ENCODE data around the gene SPATA46.
"Not testable (repeated sequence)": the region's sequence is repeated elsewhere in the genome, so short reads cannot be mapped to it uniquely, and the experiment has no call there.

SPATA46 gene

DNA sequence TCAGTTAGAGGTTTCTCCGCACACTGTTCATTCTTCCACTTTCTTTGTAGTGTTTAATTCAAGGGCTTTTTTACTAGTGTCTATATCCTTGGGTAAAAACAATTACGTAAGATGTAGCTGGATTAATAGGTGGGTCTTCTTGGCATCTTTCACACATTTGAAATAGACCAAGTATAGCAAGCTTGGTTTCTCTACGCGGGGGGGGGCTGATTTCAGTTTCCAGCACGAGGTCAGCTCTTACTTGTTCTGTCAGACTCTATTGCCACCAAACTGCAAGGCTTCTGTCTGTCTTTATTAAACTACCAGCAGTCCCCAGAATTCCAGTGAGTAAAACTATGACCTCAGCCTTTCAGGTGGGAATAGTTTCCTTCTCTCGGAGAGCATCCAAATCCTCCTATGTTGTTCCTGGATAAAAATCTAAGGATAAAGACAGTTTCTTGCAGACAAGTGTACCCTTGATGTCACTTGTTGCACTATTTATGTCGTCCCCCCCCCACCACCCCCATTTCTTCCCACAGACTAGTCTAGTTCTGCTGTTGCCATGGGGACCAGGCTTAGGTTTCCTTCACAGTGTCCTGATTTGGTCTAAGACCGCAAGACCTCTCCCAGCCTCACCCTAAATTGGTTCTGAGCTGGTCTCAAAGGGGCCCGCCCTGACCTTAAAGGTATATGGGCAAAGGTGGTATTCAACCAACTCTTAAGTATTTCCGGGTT lies 17.0 kb downstream of the SPATA46 start:
- DNase-seq (ENCODE audit: low spot score), result no peak
- TF ChIP-seq, protein P1, sequence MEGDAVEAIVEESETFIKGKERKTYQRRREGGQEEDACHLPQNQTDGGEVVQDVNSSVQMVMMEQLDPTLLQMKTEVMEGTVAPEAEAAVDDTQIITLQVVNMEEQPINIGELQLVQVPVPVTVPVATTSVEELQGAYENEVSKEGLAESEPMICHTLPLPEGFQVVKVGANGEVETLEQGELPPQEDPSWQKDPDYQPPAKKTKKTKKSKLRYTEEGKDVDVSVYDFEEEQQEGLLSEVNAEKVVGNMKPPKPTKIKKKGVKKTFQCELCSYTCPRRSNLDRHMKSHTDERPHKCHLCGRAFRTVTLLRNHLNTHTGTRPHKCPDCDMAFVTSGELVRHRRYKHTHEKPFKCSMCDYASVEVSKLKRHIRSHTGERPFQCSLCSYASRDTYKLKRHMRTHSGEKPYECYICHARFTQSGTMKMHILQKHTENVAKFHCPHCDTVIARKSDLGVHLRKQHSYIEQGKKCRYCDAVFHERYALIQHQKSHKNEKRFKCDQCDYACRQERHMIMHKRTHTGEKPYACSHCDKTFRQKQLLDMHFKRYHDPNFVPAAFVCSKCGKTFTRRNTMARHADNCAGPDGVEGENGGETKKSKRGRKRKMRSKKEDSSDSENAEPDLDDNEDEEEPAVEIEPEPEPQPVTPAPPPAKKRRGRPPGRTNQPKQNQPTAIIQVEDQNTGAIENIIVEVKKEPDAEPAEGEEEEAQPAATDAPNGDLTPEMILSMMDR (IDR thresholded peaks at IDR 0.05; ENCODE audit: borderline replicate concordance, control extremely low read depth, extremely low read depth, insufficient read depth, missing control alignments), result no peak
- in situ Hi-C loops (cut with MboI; ENCODE audit: low sequenced_read_pairs, unreplicated experiment), result no loop called here

DNA sequence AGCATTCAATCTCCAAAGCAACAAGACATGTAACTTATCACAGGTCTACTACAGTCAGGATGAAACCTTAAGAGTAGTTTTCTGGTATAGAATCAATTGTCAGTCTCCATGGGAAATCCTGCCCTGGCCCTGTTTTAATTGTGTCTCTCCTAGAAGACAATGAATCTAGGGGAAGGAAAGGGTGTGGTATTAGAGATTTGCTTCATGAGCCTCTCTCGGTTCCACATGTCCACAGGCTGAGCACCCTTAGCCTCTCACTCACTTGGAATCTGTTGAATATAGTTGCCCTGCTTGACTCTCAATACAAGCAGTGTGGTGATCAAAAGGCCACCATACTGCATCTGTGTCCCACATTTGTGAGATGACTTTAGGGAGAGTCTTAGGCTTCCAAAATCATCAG lies 17.7 kb downstream of the SPATA46 start:
- no peak for DNase-seq (ENCODE audit: low spot score)
- in situ Hi-C loops (cut with MboI; ENCODE audit: low sequenced_read_pairs, unreplicated experiment), result no loop called here
- TF ChIP-seq, protein P1 (IDR thresholded peaks at IDR 0.05; ENCODE audit: borderline replicate concordance, control extremely low read depth, extremely low read depth, insufficient read depth, missing control alignments), result no peak

DNA sequence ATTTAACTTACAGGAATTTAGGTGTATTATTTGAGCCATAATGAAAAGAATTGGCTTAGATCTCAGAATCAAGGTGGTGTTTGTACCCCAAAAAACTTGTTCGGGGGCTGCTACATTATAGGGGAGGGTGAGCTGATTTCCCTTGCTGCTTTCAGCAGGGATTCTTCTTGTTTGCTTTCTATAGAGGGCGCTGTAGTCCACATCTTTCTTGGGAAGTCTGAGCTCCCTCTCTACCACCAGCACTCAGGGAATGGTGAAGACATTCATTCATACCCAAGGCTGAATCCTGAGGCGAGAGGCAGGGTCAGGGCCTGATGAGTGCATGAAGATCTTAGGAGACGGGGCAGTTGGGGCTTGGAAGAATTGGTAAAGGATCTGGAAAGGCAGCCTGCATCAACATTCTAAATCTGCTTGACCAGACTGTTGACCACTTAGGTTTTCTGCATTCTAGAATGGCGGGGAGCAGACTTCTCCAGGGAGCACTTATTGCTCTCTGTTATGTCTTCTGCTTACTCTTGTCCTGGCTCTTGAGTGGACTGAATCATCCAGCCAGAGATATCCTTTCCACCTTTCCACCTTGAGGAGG lies 18.9 kb downstream of the SPATA46 start:
- peak; percentile 56 for DNase-seq (ENCODE audit: low spot score)
- TF ChIP-seq, protein P1 (IDR thresholded peaks at IDR 0.05; ENCODE audit: borderline replicate concordance, control extremely low read depth, extremely low read depth, insufficient read depth, missing control alignments), result peak; percentile 58
- in situ Hi-C loops (cut with MboI; ENCODE audit: low sequenced_read_pairs, unreplicated experiment), result no loop called here

DNA sequence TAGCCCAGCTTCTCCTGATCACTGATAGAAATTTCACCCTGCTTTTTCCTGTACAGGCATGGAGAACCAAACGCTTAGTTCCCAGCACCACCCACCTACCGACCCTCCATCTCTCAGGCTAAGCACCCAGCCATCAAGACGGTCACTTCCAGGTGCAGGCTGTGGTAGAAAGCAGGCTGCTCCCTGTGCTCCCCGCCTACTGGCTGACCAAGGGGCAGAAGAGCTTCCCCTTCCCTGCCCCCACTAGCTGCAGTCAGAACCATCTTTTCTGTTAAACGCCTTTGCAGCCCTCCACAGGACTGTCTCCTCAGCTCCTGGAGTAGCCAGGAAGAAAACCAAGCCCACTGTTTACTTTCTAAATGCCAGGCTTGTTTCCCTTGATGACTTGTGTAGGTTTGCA lies 23.0 kb downstream of the SPATA46 start:
- TF ChIP-seq, protein P1 (IDR thresholded peaks at IDR 0.05; ENCODE audit: borderline replicate concordance, control extremely low read depth, extremely low read depth, insufficient read depth, missing control alignments), result no peak
- DNase-seq (ENCODE audit: low spot score), result no peak
- in situ Hi-C loops (cut with MboI; ENCODE audit: low sequenced_read_pairs, unreplicated experiment), result no loop called here

DNA sequence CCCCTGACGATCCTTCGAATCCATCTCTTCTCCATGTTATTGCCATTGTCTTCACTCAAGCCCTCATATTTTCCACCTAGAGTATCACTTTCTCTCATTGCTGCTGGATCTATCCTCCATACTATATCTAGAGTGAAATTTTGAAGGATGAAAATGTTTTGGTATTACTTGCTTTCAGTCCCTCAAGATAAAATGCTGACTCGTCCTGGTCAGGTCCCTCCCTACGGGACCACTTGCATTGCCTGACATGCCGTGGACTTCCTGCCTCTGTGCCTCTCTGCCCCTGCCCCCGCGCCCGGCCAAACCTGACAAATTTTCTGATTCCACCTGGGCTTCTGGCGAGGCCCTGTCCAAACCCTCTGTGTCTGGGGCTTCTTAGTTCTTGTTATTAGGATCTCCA lies 23.6 kb downstream of the SPATA46 start:
- in situ Hi-C loops (cut with MboI; ENCODE audit: low sequenced_read_pairs, unreplicated experiment), result no loop called here
- TF ChIP-seq, protein P1 (IDR thresholded peaks at IDR 0.05; ENCODE audit: borderline replicate concordance, control extremely low read depth, extremely low read depth, insufficient read depth, missing control alignments), result no peak
- no peak for DNase-seq (ENCODE audit: low spot score)

DNA sequence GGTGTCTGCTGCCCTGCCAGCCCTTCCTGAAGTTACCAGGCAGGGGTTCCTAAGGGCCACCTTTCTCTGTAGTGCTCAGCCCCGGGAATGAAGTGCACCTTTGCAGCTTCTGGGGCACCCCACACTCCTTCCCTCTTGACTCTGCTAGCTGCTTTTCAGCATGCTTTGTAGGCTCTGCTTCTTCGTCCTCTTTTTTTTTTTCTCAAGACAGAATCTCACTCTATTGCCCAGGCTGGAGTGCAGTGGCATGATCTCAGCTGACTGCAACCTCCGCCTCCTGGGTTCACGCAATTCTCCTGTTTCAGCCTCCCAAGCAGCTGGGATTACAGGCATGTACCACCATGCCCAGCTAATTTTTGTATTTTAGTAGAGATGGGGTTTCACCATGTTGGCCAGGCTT lies 24.8 kb downstream of the SPATA46 start:
- in situ Hi-C loops (cut with MboI; ENCODE audit: low sequenced_read_pairs, unreplicated experiment); DNase-seq (ENCODE audit: low spot score): not testable (repeated sequence)

DNA sequence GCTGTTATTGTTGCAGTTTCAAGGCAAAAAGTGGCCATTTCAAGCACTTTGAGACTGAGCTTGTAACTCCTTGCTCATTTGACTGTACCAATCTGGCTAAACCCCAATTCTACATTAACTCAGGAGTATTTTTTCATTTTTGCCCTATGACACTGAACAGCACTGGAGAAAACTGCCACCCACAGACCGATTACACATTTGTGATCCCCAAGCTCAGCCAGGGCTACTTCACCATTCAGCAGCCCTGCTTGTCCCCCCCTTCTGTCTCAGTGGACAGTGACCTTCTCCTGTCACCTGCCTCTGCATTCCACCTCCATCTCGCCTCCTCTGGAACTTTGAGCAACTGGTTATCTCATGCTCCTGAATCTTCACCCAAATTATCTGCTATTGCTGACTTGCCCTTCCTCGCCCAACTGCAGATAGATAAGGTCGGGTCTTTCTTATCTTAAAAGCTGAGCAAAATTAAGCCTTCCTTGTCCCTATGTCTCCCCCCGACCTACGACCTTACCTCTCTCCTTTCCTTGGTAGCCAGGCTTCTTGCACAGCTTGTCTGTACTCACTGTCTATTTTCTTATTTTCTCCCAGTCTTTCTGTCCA lies 25.3 kb downstream of the SPATA46 start:
- DNase-seq (ENCODE audit: low spot score), result no peak
- in situ Hi-C loops (cut with MboI; ENCODE audit: low sequenced_read_pairs, unreplicated experiment), result no loop called here
- TF ChIP-seq, protein P1 (IDR thresholded peaks at IDR 0.05; ENCODE audit: borderline replicate concordance, control extremely low read depth, extremely low read depth, insufficient read depth, missing control alignments), result no peak
